Measurements from ENCODE around the gene FIP1L1. TPM values are rescaled to one million over a fixed set of nuclear protein-coding genes. Genes with fewer than 3 reads are reported as not detected.

Gene FIP1L1
- total and polyA plus RNA-seq, 10 of the 15 experiments (the other 5 are each of a cell fraction or from before 2014, with no cell fraction given), result 28.1 to 110 (median 59.4) TPM

- no peak for TF ChIP-seq CHD2 (IDR thresholded peaks at IDR 0.05; ENCODE audit: borderline replicate concordance, low read depth, low read length)
Measured at GRCh38 chr4:53463340-53463739, 85.9 kb downstream of the FIP1L1 start (continued).

DNA sequence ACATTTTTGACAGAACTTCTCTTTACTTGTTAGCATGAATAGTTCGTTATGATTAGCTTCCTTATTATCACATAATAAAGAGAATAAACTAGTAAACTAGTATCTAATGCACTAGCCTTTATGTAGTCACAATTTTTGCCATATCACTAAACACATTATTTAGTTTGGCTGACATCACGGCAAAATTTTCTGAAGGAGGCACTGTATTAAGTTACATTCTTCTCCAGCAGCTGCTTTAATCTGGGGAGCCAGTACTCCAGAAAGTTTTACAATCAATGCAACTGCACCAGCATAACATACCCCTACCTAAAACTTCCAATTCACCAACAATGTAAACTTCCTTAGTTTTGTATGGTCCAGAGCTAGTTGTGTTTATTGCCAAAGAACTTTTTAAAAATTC is 87.8 kb downstream of the FIP1L1 start:
- H3K9me3 ChIP-seq (replicated peaks; ENCODE audit: control insufficient read depth, insufficient read depth, low read length), result no peaks in the 10 kb centered on the region
- BruUV-seq (replicated peaks), result no TSS peak
- CTCF ChIA-PET, result interaction anchor here (0.8 to 1.8 kb wide), 6 partner anchors 22 to 753 kb away, joined by 3 to 5 read pairs (median 4); no protein-coding TSS in a partner anchor
- H2AFZ ChIP-seq (ENCODE audit: control insufficient read depth, low read depth, low read length), result no peak overlapping the region
- ATAC-seq, result no peak
- no peak overlapping the region for H3K9ac ChIP-seq (ENCODE audit: control insufficient read depth, insufficient read depth, low read length)
- no peaks in the 10 kb centered on the region for H3K79me2 ChIP-seq (ENCODE audit: control insufficient read depth, insufficient read depth, low read length)
- no peak for DNase-seq (ENCODE audit: low read depth, low spot score)
- no peak for FAIRE-seq
- 96% methylated on average over 2 of the region's 2 CpGs for whole genome bisulfite sequencing (ENCODE audit: insufficient coverage, insufficient replicate concordance, low lambda C conversion rate, missing lambda C conversion rate)
- SMC1A ChIA-PET (ENCODE audit: uncharacterized antibody, unreplicated experiment), result interaction anchor here (1.9 to 2.5 kb wide), 2 partner anchors 10 to 12 kb away, joined by 8 to 10 read pairs; no protein-coding TSS in a partner anchor
- H3K27me3 ChIP-seq (replicated peaks in 1 of 2; ENCODE audit: control insufficient read depth in 2 of 2, insufficient read depth in 2 of 2, low read length in 1 of 2), result no peaks in the 10 kb centered on the region
- H4K20me1 ChIP-seq (ENCODE audit: control insufficient read depth, insufficient read depth), result no peaks in the 10 kb centered on the region
- no peak overlapping the region for H3K27ac ChIP-seq (ENCODE audit: control insufficient read depth, insufficient read depth)
- POLR2A ChIA-PET, result no interaction called here
- no peak for TF ChIP-seq EED (IDR thresholded peaks at IDR 0.05; ENCODE audit: low read depth)
- no peak for TF ChIP-seq ATF7 (IDR thresholded peaks at IDR 0.05; ENCODE audit: low read depth)
- TF ChIP-seq IKZF2 (IDR thresholded peaks at IDR 0.05), result no peak
- no peak for TF ChIP-seq CUX1 (IDR thresholded peaks at IDR 0.05; ENCODE audit: insufficient replicate concordance, low read depth, low read length)
- TF ChIP-seq, protein P1, sequence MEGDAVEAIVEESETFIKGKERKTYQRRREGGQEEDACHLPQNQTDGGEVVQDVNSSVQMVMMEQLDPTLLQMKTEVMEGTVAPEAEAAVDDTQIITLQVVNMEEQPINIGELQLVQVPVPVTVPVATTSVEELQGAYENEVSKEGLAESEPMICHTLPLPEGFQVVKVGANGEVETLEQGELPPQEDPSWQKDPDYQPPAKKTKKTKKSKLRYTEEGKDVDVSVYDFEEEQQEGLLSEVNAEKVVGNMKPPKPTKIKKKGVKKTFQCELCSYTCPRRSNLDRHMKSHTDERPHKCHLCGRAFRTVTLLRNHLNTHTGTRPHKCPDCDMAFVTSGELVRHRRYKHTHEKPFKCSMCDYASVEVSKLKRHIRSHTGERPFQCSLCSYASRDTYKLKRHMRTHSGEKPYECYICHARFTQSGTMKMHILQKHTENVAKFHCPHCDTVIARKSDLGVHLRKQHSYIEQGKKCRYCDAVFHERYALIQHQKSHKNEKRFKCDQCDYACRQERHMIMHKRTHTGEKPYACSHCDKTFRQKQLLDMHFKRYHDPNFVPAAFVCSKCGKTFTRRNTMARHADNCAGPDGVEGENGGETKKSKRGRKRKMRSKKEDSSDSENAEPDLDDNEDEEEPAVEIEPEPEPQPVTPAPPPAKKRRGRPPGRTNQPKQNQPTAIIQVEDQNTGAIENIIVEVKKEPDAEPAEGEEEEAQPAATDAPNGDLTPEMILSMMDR (IDR thresholded peaks at IDR 0.05 in 2 of 3, conservative IDR thresholded peaks at IDR 0.05 in 1 of 3; ENCODE audit: control insufficient read depth in 2 of 3, extremely low read depth in 1 of 3, insufficient read depth in 1 of 3, low read depth in 3 of 3, low read length in 3 of 3), result no peak
- no peak for TF ChIP-seq SREBF1 (IDR thresholded peaks at IDR 0.05; ENCODE audit: low read length)
- TF ChIP-seq TBL1XR1 (IDR thresholded peaks at IDR 0.05; ENCODE audit: low read depth, low read length), result no peak
- TF ChIP-seq IRF3 (IDR thresholded peaks at IDR 0.05), result no peak
- no peak for TF ChIP-seq NFIC (IDR thresholded peaks at IDR 0.05; ENCODE audit: low read depth, low read length)
- TF ChIP-seq ZNF24 (IDR thresholded peaks at IDR 0.05), result no peak
- TF ChIP-seq KLF5 (IDR thresholded peaks at IDR 0.05; ENCODE audit: partially characterized antibody), result no peak
- no peak for TF ChIP-seq MTA3 (IDR thresholded peaks at IDR 0.05; ENCODE audit: borderline replicate concordance, low read length)
- no peak for TF ChIP-seq EP300 (IDR thresholded peaks at IDR 0.05; ENCODE audit: borderline replicate concordance in 1 of 2, control insufficient read depth in 1 of 2, low read depth in 2 of 2, low read length in 2 of 2)
- RAD21 ChIA-PET (ENCODE audit: unreplicated experiment), result interaction anchor here (0.6 kb wide), 1 partner anchor 184 kb away, joined by 3 read pairs; no protein-coding TSS in a partner anchor
- no peak overlapping the region for H3K4me2 ChIP-seq (ENCODE audit: control insufficient read depth, insufficient read depth)
- H3K36me3 ChIP-seq (ENCODE audit: control insufficient read depth in 2 of 2, insufficient read depth in 2 of 2, low read length in 1 of 2), result 0 out of 4 replicates have a peak, but pooled peaks cover 0 to 3% of the 10 kb centered on the region in 2 experiments
- in situ Hi-C loops (cut with MboI), result no loop called here
- H3K4me1 ChIP-seq (ENCODE audit: control insufficient read depth, insufficient read depth, low read length), result no peaks in the 10 kb centered on the region
- intact Hi-C loops (cut with micrococcal nuclease; ENCODE audit: unreplicated experiment), result no loop called here
- no peak overlapping the region for H3K4me3 ChIP-seq

Data from GM12878 (cell line).